Peyer's patch (tissue), 4 donors: Measurements from ENCODE around the gene DHX58. TPM values are rescaled to one million over a fixed set of nuclear protein-coding genes. Genes with fewer than 3 reads are reported as not detected.
A peak's percentile ranks its signal among the peaks of the same experiment; 100 is the strongest.

ENCODE experiments used
- DNase-seq, 3 donors: peaks; one replicate each; pipeline ENCODE4 v3.0.0-alpha.2; 2017 to 2019
- H3K27ac ChIP-seq, 4 donors: fragments of 200-600 bp; sonication (generic); one replicate each; pipeline ENCODE4 v1.5.1; 2016 to 2019
- H3K27me3 ChIP-seq, 2 donors: fragments of 200-600 bp; sonication (generic); one replicate each; pipeline ENCODE4 v1.5.1; 2019
- H3K36me3 ChIP-seq, 3 donors: fragments of 200-600 bp; sonication (generic); one replicate each; pipeline ENCODE4 v1.5.1; 2016 to 2019
- H3K4me1 ChIP-seq, 4 donors: fragments of 200-600 bp; sonication (generic); one replicate each; pipeline ENCODE4 v1.5.1; 2016 to 2019
- H3K4me3 ChIP-seq, 4 donors: fragments of 200-600 bp; sonication (generic); 1 replicate in 3 of 4; 2 replicates in 1 of 4; pipeline ENCODE4 v1.5.1; 2016 to 2019; ENCODE audit warnings: mild to moderate bottlenecking in 1 of 4
- H3K9me3 ChIP-seq, 4 donors: fragments of 200-600 bp; sonication (generic); one replicate each; pipeline ENCODE4 v1.5.1; 2016 to 2019; ENCODE audit warnings: mild to moderate bottlenecking in 1 of 4
- POLR2A ChIP-seq, 2 donors: fragments of 450-650 bp; IDR thresholded peaks; one replicate each; pipeline ENCODE4 v1.5.1; 2017; ENCODE audit warnings: antibody characterized with exemption in 2 of 2, mild to moderate bottlenecking in 2 of 2, moderate library complexity in 2 of 2
- total RNA-seq, 4 donors: library from RNA; depleted of rRNA; stranded (reverse); fragments of >200 nt; gene quantifications; one replicate each; pipeline ENCODE4 v1.1.0, GENCODE V29; 2016
- TF ChIP-seq, protein P1 (sequence below), 6 experiments: fragments of 450-650 bp in 4 of 6; fragments of 200-600 bp in 2 of 6; sonication (generic) in 1 of 6; IDR thresholded peaks; one replicate each; pipeline ENCODE4 v1.5.1; 2017 to 2019; ENCODE audit warnings: antibody characterized with exemption in 6 of 6, mild to moderate bottlenecking in 3 of 6, moderate library complexity in 1 of 6

Gene DHX58
- total RNA-seq, 4 donors from 2014 or later, result 12.8 to 24.8 (median 18.4) TPM

DNA sequence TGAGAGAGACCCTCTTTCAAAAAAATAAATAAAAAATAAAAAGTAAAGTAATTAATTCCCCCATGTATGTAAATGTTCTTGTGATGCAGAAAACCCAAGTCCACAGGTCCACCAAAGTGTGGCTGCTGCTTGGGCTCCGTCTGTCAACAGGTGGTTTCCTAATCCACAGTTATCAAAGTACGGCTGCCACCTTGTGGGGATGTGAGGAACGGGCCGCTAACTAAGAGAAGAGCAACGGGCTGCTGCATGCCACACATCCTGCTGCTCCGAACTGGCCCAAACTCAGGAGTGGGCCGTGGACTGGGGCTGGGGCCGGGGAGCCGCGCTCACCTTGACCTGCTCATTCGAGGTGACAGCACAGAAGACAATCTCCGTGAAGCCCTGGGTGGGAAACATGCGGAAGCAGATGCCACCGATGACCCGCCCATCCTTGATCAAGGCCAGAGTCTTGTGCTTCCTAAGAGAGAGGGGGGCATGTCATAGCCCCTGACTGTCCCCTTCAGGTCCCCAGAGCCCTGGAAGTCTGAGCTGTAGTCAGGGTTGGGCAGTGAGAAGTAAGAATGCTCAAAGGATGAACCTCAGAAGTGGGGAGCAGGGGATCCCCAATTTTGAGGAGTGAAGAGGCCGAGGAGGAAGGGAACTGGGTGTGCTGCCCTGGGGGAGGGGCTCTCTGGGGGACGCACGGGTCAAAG is 4.3 kb upstream of the DHX58 start:
- TF ChIP-seq, protein P1, sequence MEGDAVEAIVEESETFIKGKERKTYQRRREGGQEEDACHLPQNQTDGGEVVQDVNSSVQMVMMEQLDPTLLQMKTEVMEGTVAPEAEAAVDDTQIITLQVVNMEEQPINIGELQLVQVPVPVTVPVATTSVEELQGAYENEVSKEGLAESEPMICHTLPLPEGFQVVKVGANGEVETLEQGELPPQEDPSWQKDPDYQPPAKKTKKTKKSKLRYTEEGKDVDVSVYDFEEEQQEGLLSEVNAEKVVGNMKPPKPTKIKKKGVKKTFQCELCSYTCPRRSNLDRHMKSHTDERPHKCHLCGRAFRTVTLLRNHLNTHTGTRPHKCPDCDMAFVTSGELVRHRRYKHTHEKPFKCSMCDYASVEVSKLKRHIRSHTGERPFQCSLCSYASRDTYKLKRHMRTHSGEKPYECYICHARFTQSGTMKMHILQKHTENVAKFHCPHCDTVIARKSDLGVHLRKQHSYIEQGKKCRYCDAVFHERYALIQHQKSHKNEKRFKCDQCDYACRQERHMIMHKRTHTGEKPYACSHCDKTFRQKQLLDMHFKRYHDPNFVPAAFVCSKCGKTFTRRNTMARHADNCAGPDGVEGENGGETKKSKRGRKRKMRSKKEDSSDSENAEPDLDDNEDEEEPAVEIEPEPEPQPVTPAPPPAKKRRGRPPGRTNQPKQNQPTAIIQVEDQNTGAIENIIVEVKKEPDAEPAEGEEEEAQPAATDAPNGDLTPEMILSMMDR (IDR thresholded peaks at IDR 0.05), result peak; percentile 80 to 93 (median 92)
- TF ChIP-seq POLR2A (IDR thresholded peaks at IDR 0.05), result no peak
- H3K9me3 ChIP-seq, result no peaks in the 10 kb centered on the region
- peak overlapping the region in 1 of 4 donors; percentile 78 for H3K27ac ChIP-seq
- peaks cover 0 to 33% (median 11%) of the 10 kb centered on the region in 4 donors for H3K4me1 ChIP-seq
- H3K4me3 ChIP-seq, result no peak overlapping the region
- DNase-seq, result peak; percentile 85 to 96 (median 94)
- no peaks in the 10 kb centered on the region for H3K27me3 ChIP-seq
- no peaks in the 10 kb centered on the region for H3K36me3 ChIP-seq

DNA sequence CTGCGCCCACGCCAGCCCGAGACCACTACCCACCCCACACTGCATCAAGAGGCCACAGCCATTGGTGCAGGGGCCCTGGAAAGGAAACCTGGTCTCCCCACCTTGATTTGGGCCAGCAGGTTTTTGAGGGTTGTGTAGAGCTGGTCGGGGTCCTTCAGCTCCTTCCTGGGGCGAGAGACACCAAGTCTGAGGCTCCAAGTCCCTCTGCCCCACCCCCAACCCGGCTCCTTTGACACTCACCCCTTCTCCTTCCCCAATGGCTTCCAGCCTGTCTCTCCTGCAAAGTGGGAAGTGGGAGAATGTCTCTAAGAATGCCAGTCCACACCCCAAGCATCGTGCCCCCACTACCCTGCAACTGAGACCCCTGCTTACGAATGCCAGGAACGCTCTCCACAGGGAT is 1.6 kb upstream of the DHX58 start:
- Histone ChIP-seq H3K27ac (peak overlapping the region in 1 of 4 donors; percentile 78), H3K9me3 (no peaks in the 10 kb centered on the region), H3K4me1 (peaks cover 0 to 20% (median 15%) of the 10 kb centered on the region in 4 donors), H3K36me3 (no peaks in the 10 kb centered on the region), H3K27me3 (no peaks in the 10 kb centered on the region), H3K4me3 (no peak overlapping the region)
- TF ChIP-seq POLR2A (IDR thresholded peaks at IDR 0.05), result no peak
- peak in 1 of 3 donors; percentile 38 for DNase-seq

DNA sequence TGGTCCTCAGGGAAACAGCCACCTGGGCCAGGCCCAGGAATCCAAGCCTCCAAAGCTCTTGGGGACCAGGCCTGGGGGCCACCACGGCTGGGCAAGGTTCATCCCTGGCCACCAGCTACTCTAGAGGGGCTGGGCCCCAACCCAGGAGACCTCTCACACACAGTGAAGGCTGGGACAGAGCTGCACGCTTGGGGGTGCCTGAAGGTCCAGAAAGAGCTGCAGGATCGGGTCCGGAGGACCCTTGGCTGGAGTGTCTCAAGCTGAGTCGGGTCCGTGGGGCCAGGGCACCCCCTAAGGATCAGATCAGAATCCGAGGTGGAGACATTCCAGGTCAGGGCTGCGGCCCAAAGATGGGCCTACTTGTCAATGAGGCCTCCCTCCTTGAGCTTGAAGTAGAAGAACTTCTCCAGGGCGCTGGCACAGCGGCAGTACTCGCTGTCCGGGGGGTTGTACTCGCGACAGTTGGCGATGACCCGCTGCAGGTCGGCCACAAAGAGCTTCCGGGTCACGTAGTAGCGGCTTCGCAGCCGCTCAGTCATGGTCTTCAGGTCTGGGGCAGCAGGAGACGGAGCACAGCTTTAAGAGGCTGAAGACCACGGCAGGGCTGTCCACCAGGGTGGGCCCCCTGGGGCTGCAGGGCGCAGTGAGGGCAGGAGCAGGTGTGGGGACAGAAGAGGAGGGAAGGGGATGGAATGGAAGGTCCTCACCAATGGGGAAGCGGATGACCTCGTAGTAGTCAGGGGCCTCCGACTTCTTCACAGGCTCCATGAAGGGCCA is 967 bp upstream of the DHX58 start:
- H3K4me1 ChIP-seq, result peaks cover 0 to 19% (median 15%) of the 10 kb centered on the region in 4 donors
- H3K9me3 ChIP-seq, result no peaks in the 10 kb centered on the region
- H3K4me3 ChIP-seq, result no peak overlapping the region
- no peaks in the 10 kb centered on the region for H3K27me3 ChIP-seq
- no peak for TF ChIP-seq POLR2A (IDR thresholded peaks at IDR 0.05)
- TF ChIP-seq, protein P1 (IDR thresholded peaks at IDR 0.05), result no peak
- H3K27ac ChIP-seq, result peak overlapping the region; percentile 87 to 96 (median 93)
- H3K36me3 ChIP-seq, result no peaks in the 10 kb centered on the region
- DNase-seq, result peak in 1 of 3 donors; percentile 49

DNA sequence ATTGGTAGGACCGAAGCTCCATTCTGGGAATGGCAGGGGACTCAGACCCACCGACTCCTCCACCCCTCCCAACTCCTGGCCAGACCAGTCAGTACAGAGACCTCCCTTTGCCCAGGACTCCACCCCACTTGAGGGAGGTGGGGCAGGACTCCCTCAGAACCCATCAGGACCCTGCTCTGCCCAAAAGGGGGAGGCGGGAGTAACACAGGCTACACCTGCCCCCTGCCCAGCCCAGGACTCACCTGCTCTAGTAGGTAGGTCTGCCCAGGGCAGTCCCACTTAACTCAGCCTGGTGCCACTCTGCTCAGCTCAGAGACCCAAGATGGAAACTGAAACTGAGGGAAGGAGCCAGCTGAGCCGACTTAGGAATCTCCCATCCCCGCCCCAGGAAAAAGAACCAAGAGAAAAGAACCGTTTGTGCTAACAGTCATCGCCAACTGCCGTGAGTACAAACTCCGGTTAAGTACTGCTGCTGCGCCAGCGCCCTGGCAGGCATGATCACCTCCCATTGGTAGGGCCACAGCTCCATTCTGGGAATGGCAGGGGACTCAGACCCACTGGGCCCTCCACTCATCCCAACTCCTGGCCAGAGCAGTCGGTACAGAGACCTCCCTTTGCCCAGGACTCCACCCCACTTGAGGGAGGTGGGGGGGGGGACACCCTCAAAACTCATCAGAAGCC is 503 bp downstream of the DHX58 start:
- peak overlapping the region; percentile 87 to 96 (median 93) for H3K27ac ChIP-seq
- TF ChIP-seq POLR2A (IDR thresholded peaks at IDR 0.05), result no peak
- TF ChIP-seq, protein P1 (IDR thresholded peaks at IDR 0.05), result no peak
- H3K36me3 ChIP-seq, result no peaks in the 10 kb centered on the region
- peak overlapping the region; percentile 38 to 60 (median 56) for H3K4me3 ChIP-seq
- H3K27me3 ChIP-seq, result no peaks in the 10 kb centered on the region
- DNase-seq, result peak in 2 of 3 donors; percentile 73 to 78
- H3K9me3 ChIP-seq, result no peaks in the 10 kb centered on the region
- H3K4me1 ChIP-seq, result peaks cover 0 to 19% (median 15%) of the 10 kb centered on the region in 4 donors

DNA sequence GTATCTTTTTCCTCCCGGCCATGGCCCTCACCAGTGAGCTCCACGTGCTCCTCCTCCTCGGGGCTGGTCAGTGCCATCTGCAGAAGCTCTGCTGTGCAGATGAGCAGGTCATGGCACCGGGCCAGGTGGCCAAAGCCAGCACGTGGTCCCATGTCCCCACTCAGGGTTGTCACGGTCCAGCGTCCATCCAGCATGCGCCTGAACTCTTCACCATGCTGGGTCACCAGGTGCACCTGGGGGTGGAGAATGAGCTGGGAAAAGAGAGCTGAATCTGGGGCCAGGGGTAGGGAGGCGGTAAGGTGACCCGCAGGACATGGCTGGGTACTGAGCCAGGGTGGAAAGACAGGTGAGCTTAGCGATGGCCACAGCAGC is 1.3 kb downstream of the DHX58 start:
- peaks cover 0 to 19% (median 13%) of the 10 kb centered on the region in 4 donors for H3K4me1 ChIP-seq
- H3K27me3 ChIP-seq, result no peaks in the 10 kb centered on the region
- TF ChIP-seq POLR2A (IDR thresholded peaks at IDR 0.05), result no peak
- TF ChIP-seq, protein P1 (IDR thresholded peaks at IDR 0.05), result no peak
- H3K27ac ChIP-seq, result peak overlapping the region; percentile 87 to 96 (median 93)
- DNase-seq, result peak in 1 of 3 donors; percentile 53
- no peaks in the 10 kb centered on the region for H3K9me3 ChIP-seq
- H3K36me3 ChIP-seq, result no peaks in the 10 kb centered on the region
- peak overlapping the region in 2 of 4 donors; percentile 59 to 60 for H3K4me3 ChIP-seq
